Activated T-helper 9 cell treated with anti-CD3 and anti-CD28 coated beads, Interleukin-2, amount 50 U/mL, for 16 hours (primary cell): ENCODE results near the gene OR13A1.
"Not testable (repeated sequence)": the region's sequence is repeated elsewhere in the genome, so short reads cannot be mapped to it uniquely, and the experiment has no call there.

Source experiments
- DNase-seq: peaks from one replicate; pipeline ENCODE4 v3.0.0-alpha.2; 2020; ENCODE audit warnings: low read depth

The OR13A1 gene, protein sequence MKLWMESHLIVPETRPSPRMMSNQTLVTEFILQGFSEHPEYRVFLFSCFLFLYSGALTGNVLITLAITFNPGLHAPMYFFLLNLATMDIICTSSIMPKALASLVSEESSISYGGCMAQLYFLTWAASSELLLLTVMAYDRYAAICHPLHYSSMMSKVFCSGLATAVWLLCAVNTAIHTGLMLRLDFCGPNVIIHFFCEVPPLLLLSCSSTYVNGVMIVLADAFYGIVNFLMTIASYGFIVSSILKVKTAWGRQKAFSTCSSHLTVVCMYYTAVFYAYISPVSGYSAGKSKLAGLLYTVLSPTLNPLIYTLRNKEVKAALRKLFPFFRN

DNA sequence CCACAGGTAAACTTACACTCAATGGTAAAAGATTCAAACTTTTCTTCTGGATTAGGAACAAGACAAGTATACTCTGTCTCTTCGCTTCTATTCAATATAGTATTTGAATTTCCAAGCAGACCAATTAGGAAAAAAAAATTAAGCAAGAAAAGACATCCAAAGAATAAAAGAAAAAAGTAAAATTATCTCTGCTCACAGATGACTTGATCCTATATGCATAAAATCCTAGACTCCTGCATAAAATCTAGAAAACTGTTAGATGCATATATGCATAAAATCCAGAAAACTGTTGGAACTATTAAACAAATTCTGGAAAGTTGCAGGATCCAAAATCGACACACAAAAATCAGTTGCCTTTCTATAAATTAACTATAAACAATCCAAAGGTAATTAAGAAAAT, at the start of gene OR13A1:
Gene OR13A1, minus strand, starts transcription at position 101 of the 400 bp plus-strand sequence. CDS start 11,186 bp downstream, outside the sequence.
- no peak for DNase-seq

GRCh38 chr10:45361983-45362799, 46.8 kb upstream of the OR13A1 start:
- not testable (repeated sequence) for DNase-seq

- DNase-seq = not testable (repeated sequence)
Observed at GRCh38 chr10:45358961-45359360, 43.6 kb upstream of the OR13A1 start.

DNA sequence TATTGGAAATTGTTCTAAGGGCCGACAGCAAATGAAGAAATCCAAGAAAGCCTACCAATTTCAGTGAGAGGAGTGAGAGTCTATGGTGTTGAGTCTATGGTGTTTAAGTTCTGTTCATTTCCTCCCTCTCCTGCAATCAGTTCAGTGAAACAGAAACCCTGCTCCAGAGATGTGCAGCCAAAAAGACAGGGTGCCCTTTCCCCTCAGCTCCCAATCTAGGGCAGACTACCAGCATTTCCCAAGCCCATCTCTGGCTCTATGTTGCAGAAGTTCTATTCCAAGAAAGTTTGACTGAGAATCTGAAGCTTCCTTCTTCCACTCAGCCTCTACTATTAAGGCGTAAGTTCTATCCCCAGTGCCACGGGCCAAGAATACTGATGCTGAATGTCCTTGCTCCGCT, 40.1 kb upstream of the OR13A1 start:
- DNase-seq = no peak

DNA sequence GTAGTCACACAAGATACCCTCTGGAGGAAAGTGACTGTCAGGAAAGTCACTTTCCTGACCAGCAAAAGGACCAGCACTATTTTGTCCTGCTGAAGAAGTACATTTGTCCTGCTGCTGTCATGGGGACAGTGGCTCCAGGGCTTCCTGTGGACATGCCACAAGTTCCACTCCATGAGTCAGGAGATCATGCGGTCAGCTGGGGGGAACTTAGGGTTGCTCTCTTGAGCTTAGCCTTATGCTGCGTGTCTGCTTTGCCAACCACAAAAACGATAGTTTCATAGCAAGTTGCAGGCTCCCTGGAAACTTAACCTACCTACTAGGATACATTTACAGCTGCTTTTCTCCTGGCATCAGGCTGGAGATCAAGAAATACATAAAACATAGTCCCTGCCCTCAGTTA, 38.9 kb upstream of the OR13A1 start:
- no peak for DNase-seq

- no peak for DNase-seq
Observed at GRCh38 chr10:45353186-45353585, 37.8 kb upstream of the OR13A1 start.

- not testable (repeated sequence) for DNase-seq
Observed at GRCh38 chr10:45348196-45348765, 32.9 kb upstream of the OR13A1 start.

DNA sequence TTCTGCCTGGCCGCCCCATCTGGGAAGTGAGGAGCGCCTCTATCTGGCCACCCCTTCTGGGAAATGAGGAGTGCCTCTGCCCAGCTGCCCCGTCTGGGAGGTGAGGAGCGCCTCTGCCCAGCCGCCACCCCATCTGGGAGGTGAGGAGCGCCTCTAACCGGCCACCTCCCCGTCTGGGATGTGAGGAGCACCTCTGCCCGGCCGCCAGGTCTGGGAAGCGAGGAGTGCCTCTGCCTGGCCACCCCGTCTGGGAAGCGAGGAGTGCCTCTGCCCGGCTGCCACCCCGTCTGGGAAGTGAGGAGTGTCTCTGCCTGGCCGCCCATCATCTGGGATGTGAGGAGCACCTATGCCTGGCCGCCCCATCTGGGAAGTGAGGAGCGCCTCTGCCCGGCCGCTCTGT, 32.1 kb upstream of the OR13A1 start:
- not testable (repeated sequence) for DNase-seq

GRCh38 chr10:45346652-45347335, 31.4 kb upstream of the OR13A1 start:
- DNase-seq = not testable (repeated sequence)

GRCh38 chr10:45340420-45340819, 25.0 kb upstream of the OR13A1 start:
- not testable (repeated sequence) for DNase-seq

DNA sequence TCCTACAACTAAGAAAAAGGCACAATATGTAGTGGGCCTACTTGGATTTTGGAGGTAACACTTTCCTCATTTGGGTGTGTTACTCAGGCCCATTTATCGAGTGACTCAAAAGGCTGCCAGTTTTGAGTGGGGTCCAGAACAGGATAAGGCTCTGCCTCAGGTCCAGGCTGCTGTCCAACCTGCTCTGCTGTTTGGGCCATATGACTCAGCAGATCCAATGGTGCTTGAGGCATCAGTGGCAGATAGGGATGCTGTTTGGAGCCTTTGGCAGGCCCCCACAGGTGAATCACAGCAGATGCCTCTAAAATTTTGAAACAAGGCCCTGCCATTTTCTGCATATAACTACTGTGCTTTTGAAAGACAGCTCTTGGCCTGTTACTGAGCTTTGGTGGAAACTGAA, 24.5 kb upstream of the OR13A1 start:
- DNase-seq = no peak

GRCh38 chr10:45331824-45332223, 16.4 kb upstream of the OR13A1 start:
- not testable (repeated sequence) for DNase-seq

- DNase-seq = not testable (repeated sequence)
Observed at GRCh38 chr10:45326864-45327263, 11.5 kb upstream of the OR13A1 start.

- no peak for DNase-seq
Observed at GRCh38 chr10:45325116-45325515, 9.7 kb upstream of the OR13A1 start.

GRCh38 chr10:45319702-45320101, 4.3 kb upstream of the OR13A1 start:
- no peak for DNase-seq

DNA sequence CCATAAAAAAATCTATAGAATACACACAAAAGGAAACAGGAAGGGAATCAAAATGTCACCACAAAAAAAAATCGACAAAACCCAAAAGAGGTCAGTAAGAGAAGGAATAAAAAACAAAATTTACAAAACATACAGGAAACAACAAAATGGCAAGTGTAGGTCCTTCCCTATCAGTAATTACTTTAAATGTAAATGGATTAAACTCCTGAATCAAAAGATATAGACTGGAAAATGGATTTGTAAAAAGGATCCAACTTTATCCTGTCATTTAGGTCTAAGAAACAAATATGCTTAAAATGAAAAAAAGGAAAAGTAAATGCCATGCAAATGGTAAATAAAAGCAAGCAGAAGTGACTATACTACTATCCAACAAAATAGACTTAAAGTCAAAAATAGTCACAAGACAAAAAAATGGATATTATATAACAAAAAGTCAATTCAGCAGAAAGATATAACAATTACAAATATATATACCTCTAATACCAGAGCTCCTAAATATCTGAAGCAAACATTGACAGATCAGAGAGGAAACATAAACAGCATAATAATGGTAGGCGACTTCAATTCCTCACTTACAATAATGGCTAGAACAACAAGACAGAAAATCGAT, 2.0 kb downstream of the OR13A1 start:
- DNase-seq = no peak

- no peak for DNase-seq
Observed at GRCh38 chr10:45308707-45309106, 6.7 kb downstream of the OR13A1 start.

- DNase-seq = no peak
Observed at GRCh38 chr10:45302573-45302972, 12.8 kb downstream of the OR13A1 start.

DNA sequence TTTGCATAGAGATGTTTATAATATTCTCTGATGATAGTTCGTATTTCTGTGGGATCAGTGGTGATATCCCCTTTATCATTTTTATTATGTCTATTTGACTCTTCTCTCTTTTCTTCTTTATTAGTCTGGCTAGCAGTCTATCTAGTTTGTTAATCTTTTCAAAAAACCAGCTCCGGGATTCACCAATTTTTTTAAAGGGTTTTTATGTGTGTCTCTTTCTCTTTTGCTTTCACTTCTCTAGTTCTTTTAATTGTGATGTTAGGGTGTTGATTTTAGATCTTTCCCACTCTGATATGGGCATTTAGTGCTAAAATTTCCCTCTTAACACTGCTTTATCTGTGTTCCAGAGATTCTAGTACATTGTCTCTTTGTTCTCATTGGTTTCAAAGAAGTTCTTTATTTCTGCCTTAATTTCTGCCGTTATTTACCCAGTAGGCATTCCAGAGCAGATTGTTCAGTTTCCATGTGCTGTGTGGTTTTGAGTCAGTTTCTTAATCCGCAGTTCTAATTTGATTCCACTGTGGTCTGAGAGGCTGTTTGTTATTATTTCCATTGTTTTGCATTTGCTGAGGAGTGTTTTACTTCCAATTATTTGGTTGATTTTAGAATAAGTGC, 17.0 kb downstream of the OR13A1 start:
- DNase-seq = not testable (repeated sequence)

- no peak for DNase-seq
Observed at GRCh38 chr10:45294681-45295080, 20.7 kb downstream of the OR13A1 start.

DNA sequence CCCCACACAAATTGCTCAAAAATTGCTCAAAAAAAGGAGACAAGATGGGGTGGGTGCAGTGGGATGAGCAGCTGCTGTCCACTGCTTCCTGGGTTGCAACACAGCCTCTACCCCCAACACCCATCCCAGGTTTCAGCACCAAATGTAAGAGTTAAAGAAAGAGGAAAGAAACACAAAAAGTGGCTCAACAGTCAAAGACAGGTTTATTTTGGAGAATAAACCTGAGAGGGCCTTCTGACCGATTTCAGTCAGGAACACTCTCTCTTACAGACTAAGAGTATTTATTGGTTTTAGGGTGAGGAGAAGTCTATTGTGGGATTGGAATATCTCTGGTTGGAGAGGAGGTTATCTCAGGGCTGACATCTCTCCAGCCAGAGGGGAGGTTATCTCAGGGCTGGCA, 28.4 kb downstream of the OR13A1 start:
- DNase-seq = no peak
